Ishikawa (cell line): ENCODE measurements around the gene TRHDE.

Experiments used
- CEBPB ChIP-seq: IDR thresholded peaks from 2 replicates; pipeline ENCODE4 v1.6.1; 2012
- CREB1 ChIP-seq: IDR thresholded peaks from 2 replicates; pipeline ENCODE4 v1.6.1; 2012; ENCODE audit warnings: low read depth
- EGR1 ChIP-seq: IDR thresholded peaks from 2 replicates; pipeline ENCODE4 v1.6.1; 2012
- EP300 ChIP-seq: IDR thresholded peaks from 2 replicates; pipeline ENCODE4 v1.6.1; 2012; ENCODE audit warnings: borderline replicate concordance
- FOXM1 ChIP-seq: IDR thresholded peaks from 2 replicates; pipeline ENCODE4 v1.6.1; 2012; ENCODE audit warnings: low read depth, borderline replicate concordance
- RAD21 ChIP-seq: IDR thresholded peaks from 2 replicates; pipeline ENCODE4 v1.6.1; 2012; ENCODE audit warnings: low read depth
- TAF1 ChIP-seq: IDR thresholded peaks from 2 replicates; pipeline ENCODE4 v1.6.1; 2012; ENCODE audit warnings: low read depth, mild to moderate bottlenecking
- TCF12 ChIP-seq: IDR thresholded peaks from 2 replicates; pipeline ENCODE4 v1.6.1; 2012; ENCODE audit warnings: low read depth
- YY1 ChIP-seq: IDR thresholded peaks from 2 replicates; pipeline ENCODE4 v1.6.1; 2012; ENCODE audit warnings: low read depth
- ZBTB7A ChIP-seq: IDR thresholded peaks from 2 replicates; pipeline ENCODE4 v1.6.1; 2012; ENCODE audit warnings: low read depth
- TF ChIP-seq, protein P1 (sequence below): IDR thresholded peaks from 2 replicates; pipeline ENCODE4 v1.6.1; 2012

DNA sequence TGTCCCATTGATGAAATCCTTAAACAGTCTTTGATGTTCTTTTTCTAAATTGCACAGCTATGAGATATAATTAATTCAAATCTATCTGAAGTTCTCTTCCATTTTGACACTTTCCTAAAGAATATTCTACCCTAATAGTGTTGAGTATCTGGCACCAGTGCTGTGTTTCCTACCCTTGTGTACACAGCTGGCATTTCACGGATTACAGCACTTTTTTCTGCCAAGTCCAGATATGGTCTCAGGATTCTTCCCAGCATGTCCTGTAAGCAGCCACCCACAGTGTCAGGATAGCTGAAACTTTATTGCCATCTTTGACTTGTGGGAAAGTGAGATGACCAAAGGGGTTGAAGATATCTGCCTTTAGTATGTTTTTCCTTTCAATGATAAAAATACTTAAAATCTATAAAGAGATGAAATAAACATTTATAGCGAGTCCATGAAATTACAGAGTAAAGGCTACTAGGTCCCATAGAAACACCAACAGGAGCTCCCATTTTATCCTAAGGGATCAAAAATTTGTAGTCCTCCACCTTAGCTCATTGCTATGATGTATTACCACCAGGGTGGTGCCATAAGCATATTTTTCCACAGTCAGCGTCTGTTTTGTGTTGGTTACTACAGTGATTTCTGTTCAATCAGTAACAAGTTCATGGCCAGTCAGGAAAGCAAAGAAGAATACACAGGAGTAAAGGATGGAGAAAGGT, 96.7 kb downstream of the TRHDE start:
- TF ChIP-seq RAD21 (no peak), EP300 (no peak), CREB1 (no peak), ZBTB7A (no peak), EGR1 (no peak), YY1 (no peak), FOXM1 (no peak), TCF12 (no peak), TAF1 (no peak), CEBPB (no peak)
- TF ChIP-seq, protein P1, sequence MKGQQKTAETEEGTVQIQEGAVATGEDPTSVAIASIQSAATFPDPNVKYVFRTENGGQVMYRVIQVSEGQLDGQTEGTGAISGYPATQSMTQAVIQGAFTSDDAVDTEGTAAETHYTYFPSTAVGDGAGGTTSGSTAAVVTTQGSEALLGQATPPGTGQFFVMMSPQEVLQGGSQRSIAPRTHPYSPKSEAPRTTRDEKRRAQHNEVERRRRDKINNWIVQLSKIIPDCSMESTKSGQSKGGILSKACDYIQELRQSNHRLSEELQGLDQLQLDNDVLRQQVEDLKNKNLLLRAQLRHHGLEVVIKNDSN: no peak
